ENCODE results near the gene TSKU.

DNA sequence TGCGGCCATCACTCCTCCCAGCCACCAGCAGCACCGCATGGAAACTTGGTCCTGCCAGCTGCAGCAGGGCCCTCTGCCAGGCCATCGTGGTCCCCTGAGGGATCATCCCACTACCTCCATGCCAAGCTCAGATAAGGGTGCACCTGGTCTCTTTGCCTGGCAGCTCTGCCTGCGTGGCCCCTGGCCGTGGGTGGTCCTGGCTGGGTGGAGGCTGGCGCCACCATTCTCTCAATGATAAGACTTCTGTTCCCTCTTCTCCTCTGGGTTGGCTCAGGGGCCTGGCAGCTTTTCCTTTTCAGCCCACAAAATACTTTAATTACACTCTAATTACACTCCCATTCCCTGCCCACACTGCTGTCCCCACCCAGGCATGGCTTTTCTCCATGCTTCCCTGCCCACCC is 26.8 kb upstream of the TSKU start:
- TF ChIP-seq CTCF (IDR thresholded peaks at IDR 0.05) = no peak
- no peak for TF ChIP-seq EP300 (IDR thresholded peaks at IDR 0.05)
